HCT116 (cell line): ENCODE data around the gene GPR176. TPM values are rescaled to one million over a fixed set of nuclear protein-coding genes. Genes with fewer than 3 reads are reported as not detected.

ENCODE experiments used
- ATAC-seq: fragments of 200-7000 bp; cut with Tn5 transposase; 2 replicates; pipeline ENCODE4 v1.9.1; 2020; ENCODE audit warnings: mild to moderate bottlenecking, moderate library complexity
- BruUV-seq: library from RNA; stranded (reverse); fragments of 400-500 nt; replicated peaks from 2 replicates; lab custom pipeline; 2021; lab: Mats Ljungman, UMichigan
- CTCF ChIA-PET: fragments of 300-600 bp; sonication (Branson Sonifier 250); formaldehyde crosslinking; loops from one replicate; lab custom pipeline; 2021; ENCODE audit warnings: antibody characterized with exemption; lab: Charles Lee
- POLR2A ChIA-PET: fragments of 300-600, 350-600 bp; sonication (Branson Sonifier 250); formaldehyde crosslinking; loops from one replicate; lab custom pipeline; 2021; ENCODE audit warnings: antibody characterized with exemption; lab: Charles Lee
- RAD21 ChIA-PET, 2 experiments: fragments of 300-600 bp; sonication (Branson Sonifier 250); formaldehyde crosslinking; loops; one replicate each; lab custom pipeline; 2023; ENCODE audit warnings: low total read pairs in 2 of 2; ENCODE audit not compliant: uncharacterized antibody in 2 of 2, unreplicated experiment in 2 of 2, low non-redundant PET in 1 of 2; lab: Charles Lee
- DNase-seq: peaks from one replicate; pipeline ENCODE4 v3.0.0-alpha.2; 2010; ENCODE audit warnings: low read depth, low spot score
- H2AFZ ChIP-seq: fragments of 200-600 bp; shearing (Covaris generic), sonication (generic); 2 replicates; pipeline ENCODE4 v1.6.1; 2017; ENCODE audit warnings: low read depth, mixed run types, mixed read lengths, antibody characterized with exemption, low read length; ENCODE audit not compliant: poor library complexity, severe bottlenecking
- H3K27ac ChIP-seq: 2 replicates; pipeline ENCODE4 v1.5.1; 2012; ENCODE audit warnings: low read depth, low read length
- H3K27me3 ChIP-seq: fragments of 200-600 bp; sonication (generic); 2 replicates; pipeline ENCODE4 v1.6.1; 2016; ENCODE audit warnings: mixed run types, low read length, mixed read lengths; ENCODE audit not compliant: insufficient read depth
- H3K36me3 ChIP-seq, 2 experiments: fragments of 200-500 bp in 1 of 2; fragments of 200-600 bp in 1 of 2; sonication (Bioruptor generic) in 1 of 2; sonication (generic) in 1 of 2; 2 replicates each; pipeline versions ENCODE4 v1.5.1 to v1.6.1; 2014 to 2016; ENCODE audit warnings: low read length in 2 of 2, inconsistent platforms in 1 of 2, mixed read lengths in 1 of 2, mixed run types in 1 of 2; ENCODE audit not compliant: insufficient read depth in 2 of 2, control insufficient read depth in 1 of 2
- H3K4me1 ChIP-seq, 2 experiments: fragments of 200-600 bp in 1 of 2; sonication (generic) in 1 of 2; 2 replicates each; pipeline versions ENCODE4 v1.5.1 to v1.6.1; 2012 to 2017; ENCODE audit warnings: low read length in 2 of 2, inconsistent platforms in 1 of 2, mild to moderate bottlenecking in 1 of 2, mixed read lengths in 1 of 2, mixed run types in 1 of 2, moderate library complexity in 1 of 2; ENCODE audit not compliant: insufficient read depth in 2 of 2, control insufficient read depth in 1 of 2
- H3K4me2 ChIP-seq: fragments of 200-600 bp; sonication (generic); 2 replicates; pipeline ENCODE4 v1.6.1; 2017; ENCODE audit warnings: mixed run types, low read length, mixed read lengths
- H3K4me3 ChIP-seq, 2 experiments: fragments of 200-600 bp in 1 of 2; sonication (generic) in 1 of 2; replicated peaks in 1 of 2; 2 replicates each; pipeline ENCODE4 v1.5.1; 2011 to 2016; ENCODE audit warnings: low read length in 2 of 2, control low read depth in 1 of 2, low read depth in 1 of 2, mild to moderate bottlenecking in 1 of 2, mixed read lengths in 1 of 2, mixed run types in 1 of 2
- H3K79me2 ChIP-seq: fragments of 200-600 bp; sonication (generic); 2 replicates; pipeline ENCODE4 v1.6.1; 2017; ENCODE audit warnings: mild to moderate bottlenecking, mixed run types, low read length, moderate library complexity, mixed read lengths; ENCODE audit not compliant: insufficient read depth
- H3K9ac ChIP-seq: fragments of 200-600 bp; sonication (generic); 2 replicates; pipeline ENCODE4 v1.6.1; 2016; ENCODE audit warnings: low read length, mixed read lengths
- H3K9me2 ChIP-seq: fragments of 200-600 bp; sonication (generic), shearing (Covaris generic); 2 replicates; pipeline ENCODE4 v1.6.1; 2017; ENCODE audit warnings: mixed run types, mild to moderate bottlenecking, moderate library complexity; ENCODE audit not compliant: insufficient read depth
- H3K9me3 ChIP-seq, 2 experiments: fragments of 200-500 bp in 1 of 2; fragments of 200-600 bp in 1 of 2; sonication (Bioruptor generic) in 1 of 2; sonication (generic) in 1 of 2; 2 replicates each; pipeline ENCODE4 v1.6.1; 2014 to 2017; ENCODE audit warnings: low read length in 2 of 2, mixed read lengths in 2 of 2, inconsistent platforms in 1 of 2, low read depth in 1 of 2, mild to moderate bottlenecking in 1 of 2, mixed run types in 1 of 2, moderate library complexity in 1 of 2; ENCODE audit not compliant: control insufficient read depth in 1 of 2, insufficient read depth in 1 of 2
- H4K20me1 ChIP-seq: fragments of 200-600 bp; sonication (generic), shearing (Covaris generic); 2 replicates; pipeline ENCODE4 v1.6.1; 2017; ENCODE audit warnings: mixed run types, mild to moderate bottlenecking, moderate library complexity; ENCODE audit not compliant: insufficient read depth
- CTCF ChIP-seq, 3 experiments: fragments of 200-600 bp in 1 of 3; sonication (generic) in 1 of 3; IDR thresholded peaks in 2 of 3; conservative IDR thresholded peaks in 1 of 3; 2 replicates each; pipeline ENCODE4 v1.5.1; 2012 to 2017; ENCODE audit warnings: low read depth in 2 of 3, low read length in 2 of 3, antibody characterized with exemption in 1 of 3, borderline replicate concordance in 1 of 3, control low read depth in 1 of 3, mild to moderate bottlenecking in 1 of 3, mixed read lengths in 1 of 3, mixed run types in 1 of 3, moderate library complexity in 1 of 3; ENCODE audit not compliant: insufficient read depth in 1 of 3
- ELF1 ChIP-seq: IDR thresholded peaks from 2 replicates; pipeline ENCODE4 v1.6.1; 2012; ENCODE audit warnings: low read depth, borderline replicate concordance
- EZH2 ChIP-seq: fragments of 200-600 bp; sonication (generic); IDR thresholded peaks from 2 replicates; pipeline ENCODE4 v1.6.1; 2017; ENCODE audit warnings: antibody characterized with exemption, mixed run types
- FOSL1 ChIP-seq: IDR thresholded peaks from 2 replicates; pipeline ENCODE4 v1.6.1; 2012; ENCODE audit warnings: low read depth
- JUND ChIP-seq: IDR thresholded peaks from 2 replicates; pipeline ENCODE4 v1.6.1; 2012
- MAX ChIP-seq: IDR thresholded peaks from 2 replicates; pipeline ENCODE4 v1.6.1; 2012
- POLR2AphosphoS5 ChIP-seq: IDR thresholded peaks from 2 replicates; pipeline ENCODE4 v1.6.1; 2011; ENCODE audit warnings: mild to moderate bottlenecking, low read depth, low read length, moderate library complexity
- RAD21 ChIP-seq: IDR thresholded peaks from 2 replicates; pipeline ENCODE4 v1.6.1; 2012; ENCODE audit warnings: low read depth, mild to moderate bottlenecking
- REST ChIP-seq: IDR thresholded peaks from 2 replicates; pipeline ENCODE4 v1.6.1; 2012; ENCODE audit warnings: low read depth
- TCF7L2 ChIP-seq: IDR thresholded peaks from 2 replicates; pipeline ENCODE4 v1.7.0; 2011; ENCODE audit warnings: borderline replicate concordance, inconsistent platforms; ENCODE audit not compliant: insufficient read depth, insufficient read length; ENCODE audit errors: extremely low read depth
- intact Hi-C: fragments of 100-400 bp; cut with micrococcal nuclease; formaldehyde crosslinking; loops from 2 replicates; pipeline ENCODE4 v1.10.0; 2022
- total RNA-seq: library from RNA; stranded (reverse); gene quantifications from one replicate; pipeline ENCODE4 v1.2.1, GENCODE V29; 2021; ENCODE audit not compliant: unreplicated experiment

Gene GPR176
- total RNA-seq, 1 experiment from 2014 or later = 1.7 TPM

GRCh38 chr15:39969002-39969394, 48.9 kb upstream of the GPR176 start:
- no peaks in the 10 kb centered on the region for H3K27me3 ChIP-seq
- H3K9me2 ChIP-seq = no peaks in the 10 kb centered on the region
- H3K9me3 ChIP-seq = no peaks in the 10 kb centered on the region
- H3K36me3 ChIP-seq = peaks cover 21 to 28% of the 10 kb centered on the region in 2 experiments
- BruUV-seq = no TSS peak
- ChIA-PET CTCF (no interaction called here), RAD21 (no interaction called here), POLR2A (no interaction called here)
- no peak for TF ChIP-seq JUND
- TF ChIP-seq TCF7L2 = no peak
- TF ChIP-seq CTCF (IDR thresholded peaks at IDR 0.05 in 2 of 3, conservative IDR thresholded peaks at IDR 0.05 in 1 of 3; ENCODE audit: borderline replicate concordance in 1 of 3, insufficient read depth in 1 of 3, low read depth in 2 of 3, low read length in 2 of 3) = no peak
- TF ChIP-seq MAX = no peak
- no peak for TF ChIP-seq ELF1
- TF ChIP-seq FOSL1 = no peak
- TF ChIP-seq EZH2 = no peak
- no peak for TF ChIP-seq REST
- no peak for TF ChIP-seq POLR2AphosphoS5
- TF ChIP-seq RAD21 = no peak
- no peak for ATAC-seq
- H4K20me1 ChIP-seq = no peaks in the 10 kb centered on the region
- no peak overlapping the region for H3K4me3 ChIP-seq
- H3K4me1 ChIP-seq = peaks cover 0 to 8% of the 10 kb centered on the region in 2 experiments; a peak in 2 of 4 replicates
- H2AFZ ChIP-seq = no peak overlapping the region
- peaks cover 5% of the 10 kb centered on the region; the same call in 1 of the 2 replicates for H3K79me2 ChIP-seq
- no peak overlapping the region for H3K9ac ChIP-seq
- no peak for DNase-seq
- H3K4me2 ChIP-seq = no peak overlapping the region
- no peak overlapping the region for H3K27ac ChIP-seq
- intact Hi-C loops = no loop called here
